CD4-positive, alpha-beta T cell treated with Interleukin-15 for 1 hour (primary cell): Measurements from ENCODE around the gene F11.
"Not testable (repeated sequence)": the region's sequence is repeated elsewhere in the genome, so short reads cannot be mapped to it uniquely, and the experiment has no call there.

Experiments used
- DNase-seq: peaks from one replicate; pipeline ENCODE4 v3.0.0-alpha.2; 2020

F11 gene

GRCh38 chr4:186304216-186304615 is 38.2 kb downstream of the F11 start:
- no peak for DNase-seq

DNA sequence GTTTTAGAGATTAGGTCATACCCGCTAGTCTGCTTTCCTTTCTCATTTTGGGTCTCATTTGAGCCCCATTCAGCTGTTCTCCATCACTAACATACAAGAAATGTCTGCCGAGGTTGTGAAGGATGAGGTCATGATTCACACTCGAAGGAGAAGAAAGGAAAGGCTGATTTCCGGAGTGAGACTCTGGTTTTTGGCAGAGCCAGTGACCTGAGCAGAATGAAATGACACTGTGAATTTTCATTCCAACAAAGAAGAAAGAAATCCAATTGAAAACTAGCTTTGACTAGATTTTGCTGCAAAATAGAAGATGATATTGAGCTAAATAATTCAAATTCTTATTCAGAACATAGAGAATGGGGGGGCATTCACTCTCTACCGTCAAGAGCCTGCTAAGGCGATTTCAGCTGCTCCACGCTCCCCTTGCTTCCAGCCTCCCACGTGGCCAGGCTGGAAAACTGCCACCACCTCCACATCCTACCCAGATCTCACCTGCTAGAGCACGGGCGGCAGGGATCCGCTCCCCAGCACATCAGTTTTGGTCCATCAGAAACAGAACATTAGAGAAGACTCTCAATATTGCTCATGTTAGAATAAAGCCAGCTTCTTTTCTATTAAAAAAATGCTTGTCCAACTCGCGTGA is 39.0 kb downstream of the F11 start:
- no peak for DNase-seq

- DNase-seq: no peak
Measured at GRCh38 chr4:186307497-186307896, 41.5 kb downstream of the F11 start.

- DNase-seq: no peak
Measured at GRCh38 chr4:186307916-186308315, 41.9 kb downstream of the F11 start.

DNA sequence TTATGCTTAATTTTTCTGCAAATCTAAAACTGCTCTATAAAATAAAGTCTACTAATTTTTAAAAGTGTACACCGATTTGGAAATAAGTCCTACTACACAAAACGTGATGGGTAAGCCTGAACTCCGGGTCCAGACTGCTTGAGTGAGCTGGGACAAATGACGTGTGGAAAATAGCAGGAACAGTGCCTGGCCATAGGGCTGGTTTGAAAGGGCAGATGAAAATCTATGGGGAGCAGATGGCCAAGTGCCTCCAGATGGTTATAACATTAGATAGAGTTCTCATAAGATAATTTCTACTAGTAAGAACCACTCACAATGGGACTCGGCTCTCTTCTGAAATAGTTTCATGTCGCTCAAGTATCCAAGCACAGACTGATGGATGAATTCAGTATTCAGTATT is 52.5 kb downstream of the F11 start:
- DNase-seq: no peak

GRCh38 chr4:186324660-186325059 is 58.7 kb downstream of the F11 start:
- DNase-seq: not testable (repeated sequence)

DNA sequence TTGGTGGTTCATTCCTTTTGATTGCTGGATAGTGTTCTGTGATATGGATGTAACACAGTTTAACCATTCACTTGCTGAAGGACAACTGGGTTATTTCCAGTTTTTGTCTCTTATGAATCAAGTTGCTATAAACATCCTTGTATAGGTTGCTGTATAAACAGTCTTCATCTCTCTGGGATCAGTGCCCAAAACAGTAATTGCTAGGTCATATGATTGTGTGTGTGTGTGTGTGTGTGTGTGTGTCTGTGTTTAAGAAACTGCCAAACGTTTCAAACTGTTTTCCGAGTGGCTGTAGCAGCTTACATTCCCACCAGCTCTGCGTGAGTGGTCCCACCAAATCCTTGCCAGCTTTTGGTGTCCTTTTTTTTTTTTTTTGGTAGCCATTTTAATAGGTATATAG is 60.4 kb downstream of the F11 start:
- no peak for DNase-seq

- no peak for DNase-seq
Measured at GRCh38 chr4:186329372-186329771, 63.4 kb downstream of the F11 start.

DNA sequence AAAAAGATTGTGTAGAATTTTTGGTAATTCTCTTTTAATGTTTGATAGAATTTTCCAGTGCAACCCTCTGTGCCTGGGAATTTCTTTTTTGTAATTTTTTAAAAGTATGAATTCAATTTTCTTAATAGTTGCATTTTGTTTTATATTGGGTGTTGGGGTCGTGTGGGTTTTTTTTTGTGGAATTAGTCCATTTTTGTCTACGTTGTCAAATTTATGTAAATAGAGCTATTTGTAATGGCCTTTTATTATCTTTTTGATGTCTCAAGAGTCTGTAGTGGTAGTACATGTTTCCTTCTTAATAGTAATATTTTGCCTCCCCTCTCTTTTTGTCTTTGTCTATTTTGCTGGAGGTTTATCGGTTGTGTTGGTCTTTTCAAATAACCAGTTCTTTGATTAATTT is 64.4 kb downstream of the F11 start:
- no peak for DNase-seq

- no peak for DNase-seq
Measured at GRCh38 chr4:186335793-186336192, 69.8 kb downstream of the F11 start.
